Right renal pelvis (tissue), 4 donors: ENCODE results near the gene PPP2R5A. TPM values are rescaled to one million over a fixed set of nuclear protein-coding genes. Genes with fewer than 3 reads are reported as not detected.

Source experiments
- DNase-seq, 4 donors: peaks; one replicate each; pipeline ENCODE4 v3.0.0-alpha.2; 2013; ENCODE audit warnings: low read depth in 4 of 4, low spot score in 3 of 4, missing footprints in 1 of 4
- polyA plus RNA-seq, 4 donors: library from polyadenylated mRNA; unstranded; fragments of 120-200 nt; gene quantifications; one replicate each; pipeline ENCODE4 v1.2.1, GENCODE V29; 2013; ENCODE audit not compliant: insufficient read length in 4 of 4

PPP2R5A gene
- polyA plus RNA-seq, 4 donors = 32.0 to 43.6 (median 39.6) TPM

DNA sequence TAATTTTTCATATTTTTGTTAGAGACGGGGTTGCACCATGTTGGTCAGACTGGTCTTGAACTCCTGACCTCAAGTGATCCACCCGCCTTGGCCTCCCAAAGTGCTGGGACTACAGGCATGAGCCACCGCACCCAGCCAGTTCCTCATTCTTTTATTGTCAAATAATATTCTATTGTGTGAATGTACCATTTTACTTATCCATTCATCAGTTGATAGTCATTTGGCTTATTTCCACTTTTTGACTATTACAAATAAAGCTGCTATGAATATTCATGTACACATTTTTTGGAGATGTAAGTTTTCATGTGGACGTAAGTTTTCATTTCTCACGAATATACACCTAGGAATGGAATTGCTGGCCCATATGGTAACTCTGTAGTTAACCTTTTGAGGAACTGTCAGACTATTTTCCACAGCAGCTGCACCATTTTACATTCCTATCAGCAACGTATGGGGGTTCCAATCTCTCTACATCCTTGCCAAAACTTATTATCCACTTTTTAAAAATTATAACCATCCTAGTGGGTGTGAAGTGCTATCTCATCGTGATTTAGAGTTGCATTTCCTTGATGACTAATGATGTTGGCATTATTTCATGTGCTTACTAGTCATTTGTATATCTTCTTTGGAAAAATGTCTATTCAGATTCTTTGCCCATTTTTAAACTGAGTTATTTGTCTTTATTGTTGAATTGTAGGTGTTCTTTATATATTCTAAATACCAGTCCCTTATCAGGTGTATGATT is 116.8 kb downstream of the PPP2R5A start:
- DNase-seq = no peak

DNA sequence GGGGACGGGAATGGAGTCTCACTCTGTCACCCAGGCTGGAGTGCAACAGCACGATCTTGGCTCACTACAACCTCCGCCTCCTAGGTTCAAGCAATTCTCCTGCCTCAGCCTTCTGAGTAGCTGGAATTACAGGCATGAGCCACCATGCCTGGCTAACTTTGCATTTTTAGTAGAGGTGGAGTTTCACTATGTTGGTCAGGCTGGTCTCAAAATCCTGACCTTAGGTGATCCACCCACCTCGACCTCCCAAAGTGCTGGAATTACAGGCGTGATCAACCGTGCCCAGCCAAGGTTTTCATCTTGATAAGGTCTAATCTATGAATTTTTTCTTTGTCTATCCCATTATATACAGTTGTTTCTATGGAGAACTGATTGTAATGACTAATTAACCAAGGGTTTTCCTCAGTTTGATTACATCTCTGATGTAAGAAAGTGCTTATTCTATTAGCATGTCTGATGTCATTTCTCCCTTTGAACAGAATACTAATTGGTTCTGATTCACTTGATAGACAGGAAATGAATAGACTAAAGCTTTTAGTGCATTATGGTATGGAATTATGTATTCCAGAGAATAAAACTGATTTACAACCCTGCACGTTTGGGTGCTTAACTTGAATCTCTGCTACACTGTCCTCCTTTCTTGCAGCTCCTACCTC is 117.6 kb downstream of the PPP2R5A start:
- no peak for DNase-seq

DNA sequence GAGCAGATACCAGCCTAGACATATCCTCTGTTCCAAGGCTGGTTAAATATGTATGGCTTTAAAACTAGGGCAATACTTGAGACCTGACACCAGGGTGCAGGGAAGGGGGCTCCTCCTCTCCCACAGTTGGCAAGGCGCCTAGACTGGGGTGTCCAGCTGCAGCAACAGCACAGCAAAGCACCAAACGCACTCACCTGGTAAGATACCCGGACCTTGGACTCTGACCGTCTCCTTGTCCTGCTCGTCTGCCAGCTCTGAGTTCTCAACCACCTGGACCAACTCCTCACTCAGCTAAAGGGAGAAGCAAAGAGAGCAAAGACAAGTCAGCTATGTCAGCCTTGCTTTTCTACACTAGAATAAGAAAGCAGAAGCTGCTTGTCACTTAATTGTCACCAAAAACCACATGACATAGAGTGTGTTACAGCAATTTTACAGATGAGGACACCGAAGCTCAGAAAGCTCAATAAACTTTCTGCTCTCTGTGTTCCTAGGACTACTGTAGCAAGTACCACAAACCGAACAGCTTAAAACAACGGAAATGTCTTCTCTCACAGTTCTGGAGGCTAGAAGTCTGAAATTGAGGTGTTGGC is 125.1 kb downstream of the PPP2R5A start:
- no peak for DNase-seq

Other genes starting within 250 kb of the PPP2R5A start
- 10 to 100 TPM; 17.6 to 20.2 (median 18.2) TPM for gene INTS7, start 249.9 kb upstream of the PPP2R5A start, polyA plus RNA-seq
- 10 to 100 TPM; 16.9 to 19.6 (median 19.1) TPM for gene DTL, start 249.7 kb upstream of the PPP2R5A start, polyA plus RNA-seq
- gene PACC1, start 129.5 kb downstream of the PPP2R5A start, polyA plus RNA-seq = 10 to 100 TPM; 12.9 to 15.3 (median 14.0) TPM
- gene NENF, start 147.5 kb downstream of the PPP2R5A start, polyA plus RNA-seq = 10 to 100 TPM; 38.7 to 44.8 (median 41.5) TPM